T-helper 22 cell (primary cell): ENCODE measurements around the gene COL23A1.

ENCODE experiments used
- DNase-seq: peaks from one replicate; pipeline ENCODE4 v3.0.0-alpha.2; 2020; ENCODE audit warnings: low read depth

The COL23A1 gene

DNA sequence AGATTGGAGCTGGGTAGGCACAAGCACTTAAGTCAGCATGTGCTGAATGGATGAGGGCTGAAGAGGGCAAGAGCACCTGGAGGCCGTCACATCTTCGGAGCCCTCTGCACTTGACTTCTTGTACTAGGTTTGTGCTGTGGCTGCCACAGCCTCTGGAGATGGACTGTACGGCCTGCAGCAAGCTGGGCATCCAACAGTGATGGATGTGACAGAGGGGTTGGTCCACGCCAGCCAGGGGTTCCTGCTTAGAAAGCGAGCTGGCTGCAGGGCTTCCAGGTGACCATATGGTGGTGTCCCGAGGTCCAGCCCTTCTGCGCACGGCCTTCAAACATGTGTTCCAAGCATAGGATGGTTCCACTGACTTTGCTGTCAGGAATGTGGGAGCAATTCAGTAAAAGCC lies 292.4 kb downstream of the COL23A1 start:
- no peak for DNase-seq

- DNase-seq: no peak
These were observed 294.1 kb downstream of the COL23A1 start for GRCh38 chr5:178296066-178296465.

GRCh38 chr5:178295589-178295988 lies 294.6 kb downstream of the COL23A1 start:
- DNase-seq: no peak

- DNase-seq: no peak
These were observed 296.4 kb downstream of the COL23A1 start for GRCh38 chr5:178293815-178294214.

DNA sequence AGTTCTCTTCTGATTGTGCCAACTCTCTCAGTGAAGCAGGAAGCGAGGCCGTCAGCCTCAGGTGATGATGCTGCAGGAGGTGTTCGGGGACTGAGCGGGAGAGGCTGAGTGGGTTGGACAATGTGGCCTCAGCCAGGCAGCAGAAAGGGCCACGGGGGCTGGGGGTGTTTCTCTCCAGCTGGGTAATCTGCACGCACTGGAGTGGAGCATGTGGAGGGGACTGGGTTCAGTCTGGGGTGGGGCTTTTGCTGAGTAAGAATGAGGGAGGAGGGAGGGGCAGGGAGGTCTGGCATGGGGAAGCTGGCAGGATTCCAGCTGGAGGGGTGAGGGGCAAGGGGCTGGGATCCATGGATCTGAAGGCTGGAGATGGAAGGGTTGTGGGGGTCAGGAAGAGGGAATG lies 296.8 kb downstream of the COL23A1 start:
- DNase-seq: no peak

DNA sequence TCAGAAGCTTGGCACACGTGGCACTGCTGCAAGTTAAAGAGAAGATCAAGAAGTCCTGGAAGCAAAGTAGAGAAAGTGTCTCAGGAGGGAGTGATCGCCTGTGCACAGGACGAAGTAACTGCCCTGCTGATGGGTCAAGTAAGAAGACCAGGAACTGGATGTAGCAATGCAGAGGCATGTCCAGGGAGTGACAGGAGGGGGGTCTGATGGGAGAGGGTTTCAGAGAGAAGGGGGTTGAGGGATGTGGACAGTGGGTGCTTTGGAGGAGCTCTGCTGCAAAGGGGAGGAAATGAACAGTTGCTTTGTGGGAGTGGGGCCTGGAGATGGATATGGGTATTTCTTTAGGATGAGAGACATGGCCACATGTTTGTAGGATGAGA lies 297.4 kb downstream of the COL23A1 start:
- DNase-seq: no peak

- no peak for DNase-seq
These were observed 298.0 kb downstream of the COL23A1 start for GRCh38 chr5:178291969-178292825.

DNA sequence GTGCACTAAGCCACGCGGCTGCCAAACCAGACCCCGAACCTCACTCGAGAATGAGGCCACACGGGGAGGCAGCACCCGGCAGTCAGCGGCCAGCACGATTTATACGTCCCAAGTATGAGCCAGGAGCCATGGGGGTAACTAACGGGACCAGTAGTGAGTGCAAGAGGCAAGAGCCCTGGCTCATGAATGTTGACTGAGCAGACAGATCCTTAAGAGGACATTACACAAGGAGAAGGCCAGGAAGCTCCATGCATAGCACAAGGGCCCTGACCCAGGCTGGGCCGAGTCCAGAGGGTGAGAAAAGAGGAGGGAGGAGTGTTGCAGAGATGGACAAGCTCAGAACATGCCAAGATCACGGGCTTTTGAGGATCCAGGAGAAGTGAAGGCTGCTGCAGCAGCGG lies 299.0 kb downstream of the COL23A1 start:
- no peak for DNase-seq

DNA sequence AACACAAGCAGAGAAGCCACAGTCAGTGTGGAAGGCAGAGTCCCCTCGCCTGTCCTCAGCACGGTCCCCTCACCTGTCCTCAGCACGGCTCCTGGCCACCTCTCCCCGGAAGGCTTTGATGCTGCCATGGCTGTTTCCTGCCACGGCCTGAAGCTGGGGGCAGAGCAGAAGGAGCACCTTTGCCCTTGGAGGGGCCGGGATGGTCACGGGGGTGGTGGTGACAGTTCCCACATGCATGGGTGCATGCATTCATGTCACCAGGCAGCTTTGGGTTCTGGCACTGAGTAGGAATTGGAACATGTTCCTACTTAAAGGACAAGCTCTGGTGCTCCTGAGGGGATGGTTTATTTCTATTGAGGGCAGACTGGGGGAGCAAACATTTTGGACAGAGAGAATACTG lies 299.8 kb downstream of the COL23A1 start:
- no peak for DNase-seq

- no peak for DNase-seq
These were observed 300.8 kb downstream of the COL23A1 start for GRCh38 chr5:178289438-178289837.

- DNase-seq: no peak
These were observed 301.5 kb downstream of the COL23A1 start for GRCh38 chr5:178288401-178289368.

- DNase-seq: no peak
These were observed 302.4 kb downstream of the COL23A1 start for GRCh38 chr5:178287791-178288105.

- no peak for DNase-seq
These were observed 303.0 kb downstream of the COL23A1 start for GRCh38 chr5:178287091-178287790.

GRCh38 chr5:178286226-178287090 lies 303.7 kb downstream of the COL23A1 start:
- DNase-seq: no peak

GRCh38 chr5:178285399-178286225 lies 304.6 kb downstream of the COL23A1 start:
- no peak for DNase-seq

GRCh38 chr5:178284996-178285395 lies 305.2 kb downstream of the COL23A1 start:
- no peak for DNase-seq

GRCh38 chr5:178284093-178284675 lies 306.0 kb downstream of the COL23A1 start:
- DNase-seq: no peak

- DNase-seq: no peak
These were observed 306.7 kb downstream of the COL23A1 start for GRCh38 chr5:178283520-178283919.

DNA sequence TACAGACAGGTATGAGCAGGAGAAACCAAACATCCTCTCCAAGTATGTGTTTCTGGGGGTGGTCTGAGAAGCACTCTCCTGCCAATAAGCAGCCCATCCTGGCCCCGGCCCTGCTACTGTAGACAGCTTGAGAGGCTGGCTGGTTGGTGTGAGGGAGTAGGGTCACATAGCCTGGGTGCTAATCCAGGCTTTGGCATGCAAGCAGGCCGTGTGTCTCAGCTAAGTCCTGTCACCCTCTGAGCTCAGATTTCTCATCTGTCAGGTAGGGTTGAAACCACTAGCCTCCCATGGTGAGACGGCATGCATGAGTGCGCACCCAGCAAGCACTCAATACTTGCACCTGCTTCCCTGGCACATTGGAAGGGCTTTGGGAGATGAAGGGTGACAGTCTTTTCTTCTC lies 307.8 kb downstream of the COL23A1 start:
- no peak for DNase-seq

DNA sequence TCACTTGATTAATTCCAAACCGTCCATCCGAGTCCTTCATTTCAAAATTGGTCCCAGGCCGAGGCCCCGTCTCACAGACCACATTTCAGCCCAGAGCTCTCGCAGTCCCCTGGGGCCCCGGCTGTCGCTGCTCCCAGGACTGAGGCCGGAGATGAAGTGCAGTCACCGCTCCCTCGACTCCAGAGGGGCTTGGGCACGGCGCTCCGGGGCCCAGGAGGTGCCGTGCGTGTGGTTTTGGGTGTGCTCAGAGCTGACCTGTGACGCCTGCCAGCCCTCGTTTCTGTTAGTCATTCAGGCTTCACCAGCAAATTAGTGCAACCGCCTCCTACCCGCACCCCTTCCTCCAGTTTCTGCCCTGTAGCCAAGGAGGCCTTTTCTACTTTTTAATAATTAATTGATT lies 308.9 kb downstream of the COL23A1 start:
- DNase-seq: no peak
